Parietal lobe (tissue), 1 donor: ENCODE measurements around the gene PABPC4L. TPM values are rescaled to one million over a fixed set of nuclear protein-coding genes. Genes with fewer than 3 reads are reported as not detected.

Source experiments
- total RNA-seq: library from RNA; depleted of rRNA; stranded (reverse); fragments of >200 nt; gene quantifications from one replicate; pipeline ENCODE4 v1.2.3, GENCODE V29; 2014

The PABPC4L gene
- 0.94 TPM for total RNA-seq

DNA sequence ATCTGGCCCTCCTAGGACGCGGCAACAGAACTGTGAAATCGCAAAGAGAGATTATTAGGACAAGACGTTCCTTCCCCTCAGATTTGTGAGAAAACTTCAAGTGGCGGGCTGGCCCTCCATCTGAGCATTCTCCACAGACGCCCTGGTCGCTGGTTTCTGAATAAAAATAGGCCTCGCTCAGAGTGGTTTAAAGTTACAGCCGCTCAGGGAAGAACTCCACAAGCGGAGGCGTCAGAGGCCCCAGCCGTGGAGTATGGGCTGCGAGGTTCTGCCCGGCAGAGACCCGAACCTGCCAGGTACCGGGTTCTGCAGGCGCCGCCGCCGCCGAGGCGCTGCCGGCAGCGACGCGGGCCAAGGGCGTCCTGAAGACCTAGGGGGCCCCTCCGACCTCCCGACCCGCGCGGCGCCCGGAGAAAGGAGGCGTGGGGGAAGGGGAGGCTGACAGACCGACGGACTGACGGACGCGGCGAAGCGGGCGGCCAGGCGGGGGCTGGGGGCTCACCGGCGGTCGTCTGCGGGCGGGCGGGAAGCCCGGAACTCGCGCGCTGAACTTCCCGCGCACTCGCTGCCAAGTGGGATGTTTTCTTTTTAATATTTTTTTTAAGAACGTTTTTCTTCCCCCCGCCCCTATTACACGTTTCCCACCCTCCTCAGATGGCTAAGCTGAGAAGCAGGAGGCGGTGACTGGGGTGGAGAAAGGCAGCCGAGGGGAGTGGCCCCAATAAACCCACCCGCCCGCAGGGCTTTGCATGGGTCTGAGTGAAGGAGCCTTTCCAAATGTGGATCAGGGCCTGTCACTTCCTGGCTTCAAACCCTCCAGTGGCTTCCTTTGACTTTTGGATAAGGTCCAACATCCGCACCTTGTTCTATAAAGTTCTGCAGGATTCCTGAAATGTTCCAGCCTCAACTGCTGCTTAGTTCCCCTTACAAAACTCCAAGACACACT, at the start of gene PABPC4L:
Gene PABPC4L (minus strand): TSS at position 574 of the 946 bp plus-strand sequence. CDS start 770 bp downstream, outside the sequence.

